H9 (cell line): ENCODE results near the gene TRERF1. TPM values are rescaled to one million over a fixed set of nuclear protein-coding genes. Genes with fewer than 3 reads are reported as not detected.

Source experiments
- DNase-seq: peaks from one replicate; pipeline ENCODE4 v3.0.0-alpha.2; 2017
- H2AFZ ChIP-seq: one replicate; pipeline ENCODE4 v1.6.1; 2013; ENCODE audit warnings: mild to moderate bottlenecking, low read length, control low read depth, moderate library complexity
- H2AK5ac ChIP-seq: 2 replicates; pipeline ENCODE4 v1.6.1; 2013; ENCODE audit warnings: low read length, control low read depth, mixed read lengths; ENCODE audit not compliant: insufficient read length
- H2BK120ac ChIP-seq: one replicate; pipeline ENCODE4 v1.6.1; 2013; ENCODE audit warnings: low read depth, mild to moderate bottlenecking, low read length, control low read depth, inconsistent platforms; ENCODE audit not compliant: poor library complexity, severe bottlenecking
- H2BK12ac ChIP-seq: 2 replicates; pipeline ENCODE4 v1.6.1; 2013; ENCODE audit warnings: low read length, control low read depth, mixed read lengths, low read depth; ENCODE audit not compliant: insufficient read length
- H2BK15ac ChIP-seq: 2 replicates; pipeline ENCODE4 v1.6.1; 2013; ENCODE audit warnings: low read depth, low read length, control low read depth
- H2BK20ac ChIP-seq: one replicate; pipeline ENCODE4 v1.6.1; 2013; ENCODE audit warnings: low read depth, mild to moderate bottlenecking, low read length, control low read depth, inconsistent platforms; ENCODE audit not compliant: poor library complexity, severe bottlenecking
- H2BK5ac ChIP-seq: 2 replicates; pipeline ENCODE4 v1.6.1; 2013; ENCODE audit warnings: low read length, control low read depth, mixed read lengths; ENCODE audit not compliant: insufficient read length
- H3K14ac ChIP-seq: 2 replicates; pipeline ENCODE4 v1.6.1; 2013; ENCODE audit warnings: low read length, control low read depth; ENCODE audit not compliant: insufficient read depth
- H3K18ac ChIP-seq: 2 replicates; pipeline ENCODE4 v1.6.1; 2013; ENCODE audit warnings: low read depth, mild to moderate bottlenecking, mixed read lengths, low read length, control low read depth; ENCODE audit not compliant: insufficient read length
- H3K23ac ChIP-seq: 2 replicates; pipeline ENCODE4 v1.6.1; 2013; ENCODE audit warnings: low read length, control low read depth, mixed read lengths, low read depth; ENCODE audit not compliant: insufficient read length
- H3K23me2 ChIP-seq: 2 replicates; pipeline ENCODE4 v1.6.1; 2013; ENCODE audit warnings: low read depth, mild to moderate bottlenecking, mixed read lengths, low read length, control low read depth; ENCODE audit not compliant: insufficient read length, poor library complexity, severe bottlenecking
- H3K27ac ChIP-seq: 2 replicates; pipeline ENCODE4 v1.5.1; 2013; ENCODE audit warnings: low read length, control low read depth, mixed read lengths, low read depth; ENCODE audit not compliant: insufficient read length
- H3K27me3 ChIP-seq: 2 replicates; pipeline ENCODE4 v1.6.1; 2013; ENCODE audit warnings: low read length, control low read depth, inconsistent platforms; ENCODE audit not compliant: insufficient read depth
- H3K4ac ChIP-seq: 2 replicates; pipeline ENCODE4 v1.6.1; 2013; ENCODE audit warnings: low read depth, mild to moderate bottlenecking, control low read depth, inconsistent platforms, low read length, moderate library complexity
- H3K4me1 ChIP-seq: 2 replicates; pipeline ENCODE4 v1.6.1; 2013; ENCODE audit warnings: low read length, control low read depth, inconsistent platforms; ENCODE audit not compliant: insufficient read depth
- H3K4me2 ChIP-seq: 2 replicates; pipeline ENCODE4 v1.6.1; 2013; ENCODE audit warnings: low read length, control low read depth, mixed read lengths; ENCODE audit not compliant: insufficient read length, insufficient read depth
- H3K56ac ChIP-seq: 2 replicates; pipeline ENCODE4 v1.6.1; 2013; ENCODE audit warnings: low read depth, mild to moderate bottlenecking, mixed read lengths, low read length, control low read depth; ENCODE audit not compliant: insufficient read length
- H3K79me1 ChIP-seq: 2 replicates; pipeline ENCODE4 v1.6.1; 2013; ENCODE audit warnings: low read depth, mild to moderate bottlenecking, moderate library complexity, low read length, control low read depth, inconsistent platforms; ENCODE audit not compliant: insufficient read depth, poor library complexity, severe bottlenecking
- H3K79me2 ChIP-seq: 2 replicates; pipeline ENCODE4 v1.6.1; 2013; ENCODE audit warnings: low read length, control low read depth, inconsistent platforms; ENCODE audit not compliant: insufficient read depth
- H3K9ac ChIP-seq: 2 replicates; pipeline ENCODE4 v1.6.1; 2013; ENCODE audit warnings: low read length, control low read depth, mixed read lengths; ENCODE audit not compliant: insufficient read length; ENCODE audit errors: extremely low read depth
- H3K9me3 ChIP-seq: one replicate; pipeline ENCODE4 v1.6.1; 2013; ENCODE audit warnings: low read depth, low read length, inconsistent platforms; ENCODE audit not compliant: control insufficient read depth
- H3T11ph ChIP-seq: one replicate; pipeline ENCODE4 v1.6.1; 2013; ENCODE audit warnings: mild to moderate bottlenecking, low read length, control low read depth, inconsistent platforms
- H4K20me1 ChIP-seq: one replicate; pipeline ENCODE4 v1.6.1; 2013; ENCODE audit not compliant: control insufficient read depth, insufficient read length, insufficient read depth
- H4K5ac ChIP-seq: 2 replicates; pipeline ENCODE4 v1.6.1; 2013; ENCODE audit warnings: low read depth, mild to moderate bottlenecking, mixed read lengths, low read length, control low read depth; ENCODE audit not compliant: insufficient read length
- H4K8ac ChIP-seq: replicated peaks from 2 replicates; pipeline ENCODE4 v1.6.1; 2013; ENCODE audit warnings: low read length, control low read depth, mixed read lengths, low read depth; ENCODE audit not compliant: insufficient read length
- H4K91ac ChIP-seq: 2 replicates; pipeline ENCODE4 v1.6.1; 2013; ENCODE audit warnings: low read depth, mild to moderate bottlenecking, moderate library complexity, mixed read lengths, low read length, control low read depth; ENCODE audit not compliant: insufficient read length
- H3K27ac Mint-ChIP-seq, 3 experiments: 2 replicates in 2 of 3; 3 replicates in 1 of 3; pipeline ENCODE4 v1.8.0; 2020 to 2021; ENCODE audit warnings: mixed read lengths in 3 of 3, mild to moderate bottlenecking in 1 of 3, moderate library complexity in 1 of 3
- H3K27me3 Mint-ChIP-seq: 2 replicates; pipeline ENCODE4 v1.8.0; 2021; ENCODE audit warnings: low read depth, mild to moderate bottlenecking, moderate library complexity, mixed read lengths
- H3K36me3 Mint-ChIP-seq, 3 experiments: 2 replicates in 2 of 3; 3 replicates in 1 of 3; pipeline ENCODE4 v1.8.0; 2020 to 2021; ENCODE audit warnings: low read depth in 3 of 3, mixed read lengths in 3 of 3; ENCODE audit not compliant: insufficient read depth in 1 of 3
- H3K4me1 Mint-ChIP-seq, 2 experiments: 2 replicates each; pipeline ENCODE4 v1.8.0; 2020; ENCODE audit warnings: mixed read lengths in 2 of 2
- H3K4me3 Mint-ChIP-seq, 2 experiments: 2 replicates in 1 of 2; 3 replicates in 1 of 2; pipeline ENCODE4 v1.8.0; 2020 to 2021; ENCODE audit warnings: mild to moderate bottlenecking in 2 of 2, mixed read lengths in 2 of 2, moderate library complexity in 1 of 2
- H3K9me3 Mint-ChIP-seq, 2 experiments: 2 replicates in 1 of 2; 3 replicates in 1 of 2; pipeline ENCODE4 v1.8.0; 2020; ENCODE audit warnings: mild to moderate bottlenecking in 2 of 2, mixed read lengths in 2 of 2, moderate library complexity in 1 of 2
- CTCF ChIP-seq: fragments of 200-600 bp; sonication (generic); conservative IDR thresholded peaks from 3 replicates; pipeline ENCODE4 v1.8.0; 2021; ENCODE audit warnings: antibody characterized with exemption, mild to moderate bottlenecking
- WGBS: extraction: QIAGEN DNeasy Blood & Tissue Kit; methylation state at CpG from one replicate; pipeline ENCODE4 v1.1.7; 2013; ENCODE audit warnings: missing lambda C conversion rate, low lambda C conversion rate, mixed read lengths; ENCODE audit not compliant: insufficient read length; ENCODE audit errors: extremely low coverage; 5-methylcytosine and 5-hydroxymethylcytosine counted together
- total RNA-seq: library from RNA; stranded (reverse); gene quantifications from 2 replicates; pipeline ENCODE4 v1.2.1, GENCODE V29; 2021

TRERF1 gene
- total RNA-seq, 1 experiment from 2014 or later, result 19.7 TPM

GRCh38 chr6:42321976-42322375 lies 129.8 kb downstream of the TRERF1 start:
- H2BK15ac ChIP-seq, result no peak overlapping the region
- no peak overlapping the region for H2BK5ac ChIP-seq
- no peaks in the 10 kb centered on the region for H3K9me3 ChIP-seq
- no peak overlapping the region for H3K27ac Mint-ChIP-seq
- H3K9me3 Mint-ChIP-seq, result no peaks in the 10 kb centered on the region; a peak in 1 of 5 replicates
- H4K8ac ChIP-seq, result no peak overlapping the region
- no peaks in the 10 kb centered on the region for H3K79me1 ChIP-seq
- no peak overlapping the region for H2AFZ ChIP-seq
- H4K91ac ChIP-seq, result no peak overlapping the region
- no peak overlapping the region for H2AK5ac ChIP-seq
- H2BK120ac ChIP-seq, result no peak overlapping the region
- no CpG with 5 or more reads among the region's 2 CpGs for WGBS
- H3K23ac ChIP-seq, result no peak overlapping the region
- no peak overlapping the region for H3K4ac ChIP-seq
- H3K56ac ChIP-seq, result no peak overlapping the region
- no peak overlapping the region for H2BK12ac ChIP-seq
- H3K27me3 Mint-ChIP-seq, result no peaks in the 10 kb centered on the region
- H3K4me1 ChIP-seq, result no peaks in the 10 kb centered on the region
- no peak overlapping the region for H3K14ac ChIP-seq
- H3K36me3 Mint-ChIP-seq, result peaks cover 0 to 6% (median 0%) of the 10 kb centered on the region in 3 experiments; a peak in 2 of 7 replicates
- no peaks in the 10 kb centered on the region for H3K23me2 ChIP-seq
- no peaks in the 10 kb centered on the region; the same call in 1 of the 2 replicates for H3K79me2 ChIP-seq
- H3K27me3 ChIP-seq, result no peaks in the 10 kb centered on the region
- no peak overlapping the region for H3K18ac ChIP-seq
- H4K5ac ChIP-seq, result no peak overlapping the region
- TF ChIP-seq CTCF, result no peak
- H3K4me3 Mint-ChIP-seq, result no peak overlapping the region
- no peak overlapping the region for H3K4me2 ChIP-seq
- no peak overlapping the region for H3K9ac ChIP-seq
- H2BK20ac ChIP-seq, result no peak overlapping the region
- DNase-seq, result no peak
- H3K27ac ChIP-seq, result no peak overlapping the region
- H3T11ph ChIP-seq, result no peak overlapping the region
- H3K4me1 Mint-ChIP-seq, result peaks cover 11 to 28% of the 10 kb centered on the region in 2 experiments
- H4K20me1 ChIP-seq, result no peaks in the 10 kb centered on the region
